ENCODE data around the gene SLC28A3. TPM values are rescaled to one million over a fixed set of nuclear protein-coding genes. Genes with fewer than 3 reads are reported as not detected.

SLC28A3 gene
- total and polyA plus RNA-seq, 2 of the 8 experiments (the other 6 are each of a cell fraction or from before 2014, with no cell fraction given), result 0.02 TPM; not detected in 1

- Histone ChIP-seq H3K27ac (ENCODE audit: low read depth, low read length) (no peak overlapping the region), H3K36me3 (ENCODE audit: control insufficient read depth in 2 of 4, insufficient read depth in 4 of 4, low read length in 3 of 4) (no peaks in the 10 kb centered on the region), H2AFZ (ENCODE audit: low read length) (no peak overlapping the region), H3K23ac (ENCODE audit: insufficient read length) (no peak overlapping the region), H2BK20ac (ENCODE audit: low read length) (no peak overlapping the region), H4K8ac (ENCODE audit: extremely low read depth, insufficient read depth, low read length) (no peak overlapping the region), H4K20me1 (replicated peaks in 1 of 2; ENCODE audit: control insufficient read depth in 1 of 2, insufficient read depth in 2 of 2, low read length in 2 of 2) (no peaks in the 10 kb centered on the region), H3K4ac (replicated peaks; ENCODE audit: insufficient read length, low read depth, low read length) (no peak overlapping the region), H2BK12ac (ENCODE audit: low read depth, low read length) (no peak overlapping the region), H2BK120ac (replicated peaks; ENCODE audit: low read depth, low read length) (no peak overlapping the region), H4K5ac (ENCODE audit: insufficient read length, low read depth, low read length) (no peak overlapping the region), H3K9ac (replicated peaks in 1 of 4; ENCODE audit: extremely low read depth in 1 of 4, low read depth in 3 of 4, low read length in 3 of 4) (no peak overlapping the region), H3K4me1 (replicated peaks in 1 of 4; ENCODE audit: control insufficient read depth in 3 of 4, insufficient read depth in 4 of 4, low read length in 3 of 4) (peaks cover 0 to 3% (median 0%) of the 10 kb centered on the region in 4 experiments; a peak in 3 of 7 replicates), H3K79me2 (ENCODE audit: control insufficient read depth in 1 of 2, insufficient read depth in 2 of 2, low read length in 2 of 2) (no peaks in the 10 kb centered on the region), H3K4me2 (ENCODE audit: insufficient read depth in 1 of 2, low read depth in 2 of 2, low read length in 2 of 2) (peak overlapping the region in 1 of 2 experiments; percentile 26; a peak in 1 of 4 replicates), H3K27me3 (replicated peaks in 1 of 4; ENCODE audit: control insufficient read depth in 3 of 4, extremely low read depth in 1 of 4, insufficient read depth in 3 of 4, low read length in 3 of 4) (no peaks in the 10 kb centered on the region), H3K23me2 (ENCODE audit: low read depth, low read length) (no peaks in the 10 kb centered on the region), H3K4me3 (ENCODE audit: extremely low read depth in 1 of 4, insufficient read depth in 2 of 4, low read depth in 3 of 4, low read length in 4 of 4) (no peak overlapping the region; a peak in 1 of 8 replicates), H2BK15ac (ENCODE audit: low read length) (no peak overlapping the region), H2BK5ac (ENCODE audit: low read depth, low read length) (no peak overlapping the region), H3K14ac (ENCODE audit: insufficient read length) (no peak overlapping the region), H3K79me1 (ENCODE audit: low read depth, low read length) (no peaks in the 10 kb centered on the region), H3K9me3 (ENCODE audit: insufficient read depth in 2 of 2, low read depth in 1 of 2, low read length in 1 of 2) (no peaks in the 10 kb centered on the region), H3K56ac (replicated peaks; ENCODE audit: insufficient read length, low read depth, low read length) (no peak overlapping the region), H3K18ac (ENCODE audit: extremely low read depth, low read length) (no peak overlapping the region), H4K91ac (replicated peaks; ENCODE audit: insufficient read length, low read length) (no peak overlapping the region), H2AK5ac (ENCODE audit: low read depth, low read length) (no peak overlapping the region)
- no peak for DNase-seq (ENCODE audit: low read depth in 1 of 2, low spot score in 2 of 2)
- CTCF ChIA-PET (ENCODE audit: partially characterized antibody), result interaction anchor here (0.6 kb wide), 1 partner anchor 339 kb away, joined by 3 read pairs; no protein-coding TSS in a partner anchor
- POLR2A ChIA-PET (ENCODE audit: partially characterized antibody), result no interaction called here
- 98% methylated on average over 4 of the region's 4 CpGs; no CpG with 5 or more reads in 1 of the 2 experiments for WGBS, 2 experiments (ENCODE audit: extremely low coverage in 1 of 2, insufficient coverage in 1 of 2, insufficient read length in 1 of 2, insufficient replicate concordance in 2 of 2, low coverage in 1 of 2, low lambda C conversion rate in 2 of 2, missing lambda C conversion rate in 1 of 2)
- no peak for FAIRE-seq
- no peak for TF ChIP-seq SIX5 (IDR thresholded peaks at IDR 0.05; ENCODE audit: low read depth, low read length)
These were observed 596 bp downstream of the SLC28A3 start for GRCh38 chr9:84339962-84340361.
